Panc1 (cell line): ENCODE measurements around the gene FDXACB1. TPM values are rescaled to one million over a fixed set of nuclear protein-coding genes. Genes with fewer than 3 reads are reported as not detected.

Experiments used
- ATAC-seq: fragments of 200-7000 bp; cut with Tn5 transposase; 2 replicates; pipeline ENCODE4 v1.9.1; 2020; ENCODE audit warnings: mild to moderate bottlenecking, moderate library complexity
- BruUV-seq: library from RNA; stranded (reverse); fragments of 400-500 nt; replicated peaks from 2 replicates; lab custom pipeline; 2021; lab: Mats Ljungman, UMichigan
- CTCF ChIA-PET: fragments of 300-600 bp; sonication (Branson Sonifier 250); formaldehyde crosslinking; loops from one replicate; lab custom pipeline; 2022; ENCODE audit warnings: antibody characterized with exemption; lab: Charles Lee
- POLR2A ChIA-PET: fragments of 300-600 bp; sonication (Branson Sonifier 250); formaldehyde crosslinking; loops from one replicate; lab custom pipeline; 2022; ENCODE audit warnings: antibody characterized with exemption; lab: Charles Lee
- DNase-seq: peaks from one replicate; pipeline ENCODE4 v3.0.0-alpha.2; 2010; ENCODE audit warnings: low read depth, low spot score
- H3K27ac ChIP-seq: 2 replicates; pipeline ENCODE4 v1.5.1; 2011; ENCODE audit warnings: mild to moderate bottlenecking, low read length, inconsistent platforms
- H3K27me3 ChIP-seq: fragments of 200-500 bp; sonication (Bioruptor generic); 2 replicates; pipeline ENCODE4 v1.6.0; 2014; ENCODE audit warnings: low read length, inconsistent platforms; ENCODE audit not compliant: control insufficient read depth, insufficient read depth
- H3K36me3 ChIP-seq: fragments of 200-500 bp; sonication (Bioruptor generic); 2 replicates; pipeline ENCODE4 v1.5.1; 2014; ENCODE audit warnings: inconsistent platforms, mild to moderate bottlenecking, low read length, moderate library complexity; ENCODE audit not compliant: control insufficient read depth, insufficient read depth
- H3K4me1 ChIP-seq: 2 replicates; pipeline ENCODE4 v1.5.1; 2011; ENCODE audit warnings: inconsistent platforms, mild to moderate bottlenecking, low read length, moderate library complexity; ENCODE audit not compliant: control insufficient read depth, insufficient read depth
- H3K4me3 ChIP-seq, 2 experiments: 2 replicates each; pipeline ENCODE4 v1.5.1; 2011 to 2012; ENCODE audit warnings: low read depth in 2 of 2, low read length in 2 of 2, mild to moderate bottlenecking in 2 of 2, inconsistent platforms in 1 of 2, moderate library complexity in 1 of 2
- H3K9me3 ChIP-seq: fragments of 200-500 bp; sonication (Bioruptor generic); 2 replicates; pipeline ENCODE4 v1.5.1; 2014; ENCODE audit warnings: low read depth, mild to moderate bottlenecking, inconsistent platforms, low read length, moderate library complexity; ENCODE audit not compliant: control insufficient read depth, insufficient read depth
- POLR2AphosphoS5 ChIP-seq: IDR thresholded peaks from 2 replicates; pipeline ENCODE4 v1.6.1; 2012; ENCODE audit warnings: mild to moderate bottlenecking, low read depth, low read length, moderate library complexity
- SIN3A ChIP-seq: IDR thresholded peaks from 2 replicates; pipeline ENCODE4 v1.6.1; 2012; ENCODE audit warnings: low read depth, mild to moderate bottlenecking, low read length, moderate library complexity, borderline replicate concordance; ENCODE audit not compliant: insufficient read depth
- TCF7L2 ChIP-seq: IDR thresholded peaks from 2 replicates; pipeline ENCODE4 v1.6.1; 2011; ENCODE audit warnings: mild to moderate bottlenecking, low read depth, low read length, inconsistent platforms
- in situ Hi-C: cut with HindIII; loops from 2 replicates; pipeline ENCODE4 v1.10.0; 2016; ENCODE audit warnings: low sequenced_read_pairs, low pct_unique_long_range_greater_than_20kb
- intact Hi-C: fragments of 100-400 bp; cut with micrococcal nuclease; formaldehyde crosslinking; loops from one replicate; pipeline ENCODE4 v1.10.0; 2022; ENCODE audit not compliant: unreplicated experiment
- total RNA-seq: library from RNA; stranded (reverse); gene quantifications from one replicate; pipeline ENCODE4 v1.2.1, GENCODE V29; 2021; ENCODE audit not compliant: unreplicated experiment
- TF ChIP-seq, protein P1 (sequence below): fragments of 450-650 bp; IDR thresholded peaks from 2 replicates; pipeline ENCODE4 v1.5.1; 2017; ENCODE audit warnings: mild to moderate bottlenecking
- TF ChIP-seq, protein P2 (sequence below), 2 experiments: IDR thresholded peaks; 2 replicates each; pipeline ENCODE4 v1.6.1; 2011 to 2012; ENCODE audit warnings: low read depth in 2 of 2, control low read depth in 1 of 2, low read length in 1 of 2, mild to moderate bottlenecking in 1 of 2, moderate library complexity in 1 of 2; ENCODE audit not compliant: insufficient read depth in 1 of 2

The FDXACB1 gene
- total RNA-seq, 1 experiment from 2014 or later, result 4.1 TPM

DNA sequence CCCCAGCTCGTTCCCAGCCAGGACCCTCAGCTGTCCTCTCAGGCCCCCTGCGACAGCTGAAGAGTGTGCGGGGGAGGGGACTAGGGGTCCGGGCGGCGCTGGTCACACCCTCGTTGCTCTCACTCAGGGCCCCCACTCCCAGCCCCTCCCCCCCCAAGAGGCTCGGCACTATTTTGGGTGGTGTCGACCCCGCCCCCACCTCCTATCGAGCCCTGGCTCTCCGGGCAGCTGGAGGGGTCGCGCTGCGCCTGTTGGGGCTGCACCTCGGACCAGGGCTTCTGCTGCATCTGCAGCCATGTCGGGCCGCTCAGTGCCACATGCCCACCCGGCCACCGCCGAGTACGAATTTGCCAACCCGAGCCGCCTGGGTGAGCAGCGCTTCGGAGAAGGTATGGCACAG lies 33.6 kb upstream of the FDXACB1 start, which contains the start of gene HSPB2:
TSS of gene HSPB2 (plus strand) at position 200 of the 400 bp plus-strand sequence. CDS start at position 296, 96 bp downstream.
- intact Hi-C loops, result no loop called here
- ChIA-PET POLR2A (no interaction called here), CTCF (no interaction called here)
- Histone ChIP-seq H3K4me1 (peaks cover 8% of the 10 kb centered on the region), H3K4me3 (peak within 1 kb of the TSS in 1 of 2 experiments; percentile 21; a peak in 1 of 4 replicates), H3K27ac (no peak within 1 kb of the TSS), H3K36me3 (no peaks in the 10 kb centered on the region), H3K9me3 (no peaks in the 10 kb centered on the region), H3K27me3 (peaks cover 12% of the 10 kb centered on the region)
- TF ChIP-seq TCF7L2 (no peak), POLR2AphosphoS5 (no peak), SIN3A (no peak)
- TF ChIP-seq, protein P1, sequence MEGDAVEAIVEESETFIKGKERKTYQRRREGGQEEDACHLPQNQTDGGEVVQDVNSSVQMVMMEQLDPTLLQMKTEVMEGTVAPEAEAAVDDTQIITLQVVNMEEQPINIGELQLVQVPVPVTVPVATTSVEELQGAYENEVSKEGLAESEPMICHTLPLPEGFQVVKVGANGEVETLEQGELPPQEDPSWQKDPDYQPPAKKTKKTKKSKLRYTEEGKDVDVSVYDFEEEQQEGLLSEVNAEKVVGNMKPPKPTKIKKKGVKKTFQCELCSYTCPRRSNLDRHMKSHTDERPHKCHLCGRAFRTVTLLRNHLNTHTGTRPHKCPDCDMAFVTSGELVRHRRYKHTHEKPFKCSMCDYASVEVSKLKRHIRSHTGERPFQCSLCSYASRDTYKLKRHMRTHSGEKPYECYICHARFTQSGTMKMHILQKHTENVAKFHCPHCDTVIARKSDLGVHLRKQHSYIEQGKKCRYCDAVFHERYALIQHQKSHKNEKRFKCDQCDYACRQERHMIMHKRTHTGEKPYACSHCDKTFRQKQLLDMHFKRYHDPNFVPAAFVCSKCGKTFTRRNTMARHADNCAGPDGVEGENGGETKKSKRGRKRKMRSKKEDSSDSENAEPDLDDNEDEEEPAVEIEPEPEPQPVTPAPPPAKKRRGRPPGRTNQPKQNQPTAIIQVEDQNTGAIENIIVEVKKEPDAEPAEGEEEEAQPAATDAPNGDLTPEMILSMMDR, result no peak
- TF ChIP-seq, protein P2, sequence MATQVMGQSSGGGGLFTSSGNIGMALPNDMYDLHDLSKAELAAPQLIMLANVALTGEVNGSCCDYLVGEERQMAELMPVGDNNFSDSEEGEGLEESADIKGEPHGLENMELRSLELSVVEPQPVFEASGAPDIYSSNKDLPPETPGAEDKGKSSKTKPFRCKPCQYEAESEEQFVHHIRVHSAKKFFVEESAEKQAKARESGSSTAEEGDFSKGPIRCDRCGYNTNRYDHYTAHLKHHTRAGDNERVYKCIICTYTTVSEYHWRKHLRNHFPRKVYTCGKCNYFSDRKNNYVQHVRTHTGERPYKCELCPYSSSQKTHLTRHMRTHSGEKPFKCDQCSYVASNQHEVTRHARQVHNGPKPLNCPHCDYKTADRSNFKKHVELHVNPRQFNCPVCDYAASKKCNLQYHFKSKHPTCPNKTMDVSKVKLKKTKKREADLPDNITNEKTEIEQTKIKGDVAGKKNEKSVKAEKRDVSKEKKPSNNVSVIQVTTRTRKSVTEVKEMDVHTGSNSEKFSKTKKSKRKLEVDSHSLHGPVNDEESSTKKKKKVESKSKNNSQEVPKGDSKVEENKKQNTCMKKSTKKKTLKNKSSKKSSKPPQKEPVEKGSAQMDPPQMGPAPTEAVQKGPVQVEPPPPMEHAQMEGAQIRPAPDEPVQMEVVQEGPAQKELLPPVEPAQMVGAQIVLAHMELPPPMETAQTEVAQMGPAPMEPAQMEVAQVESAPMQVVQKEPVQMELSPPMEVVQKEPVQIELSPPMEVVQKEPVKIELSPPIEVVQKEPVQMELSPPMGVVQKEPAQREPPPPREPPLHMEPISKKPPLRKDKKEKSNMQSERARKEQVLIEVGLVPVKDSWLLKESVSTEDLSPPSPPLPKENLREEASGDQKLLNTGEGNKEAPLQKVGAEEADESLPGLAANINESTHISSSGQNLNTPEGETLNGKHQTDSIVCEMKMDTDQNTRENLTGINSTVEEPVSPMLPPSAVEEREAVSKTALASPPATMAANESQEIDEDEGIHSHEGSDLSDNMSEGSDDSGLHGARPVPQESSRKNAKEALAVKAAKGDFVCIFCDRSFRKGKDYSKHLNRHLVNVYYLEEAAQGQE (IDR thresholded peaks at IDR 0.05; ENCODE audit: insufficient read depth in 1 of 2, low read depth in 2 of 2, low read length in 1 of 2), result no peak
- no peak for ATAC-seq
- BruUV-seq, result no TSS peak
- no peak for DNase-seq
- in situ Hi-C loops, result no loop called here

- DNase-seq (no peak), ATAC-seq (peak; percentile 64)
- in situ Hi-C loops (no loop called here), intact Hi-C loops (no loop called here)
- ChIA-PET POLR2A (no interaction called here), CTCF (no interaction called here)
- BruUV-seq, result no TSS peak
- Histone ChIP-seq H3K4me3 (peak within 1 kb of the TSS in 1 of 2 experiments; percentile 21; a peak in 1 of 4 replicates), H3K27ac (no peak within 1 kb of the TSS), H3K9me3 (no peaks in the 10 kb centered on the region), H3K4me1 (peaks cover 8% of the 10 kb centered on the region), H3K36me3 (no peaks in the 10 kb centered on the region), H3K27me3 (peaks cover 12% of the 10 kb centered on the region)
- TF ChIP-seq TCF7L2 (no peak), SIN3A (no peak)
- TF ChIP-seq, protein P1, result no peak
Measured at GRCh38 chr11:111911563-111912401, 32.8 kb upstream of the FDXACB1 start, which contains the start of gene CRYAB. Gene CRYAB (minus strand): TSS chr11:111911770. CDS start chr11:111911724, 46 bp downstream.
